ENCODE measurements around the gene PCDHA1. TPM values are rescaled to one million over a fixed set of nuclear protein-coding genes. Genes with fewer than 3 reads are reported as not detected.
A peak's percentile ranks its signal among the peaks of the same experiment; 100 is the strongest.
"Not testable (repeated sequence)": the region's sequence is repeated elsewhere in the genome, so short reads cannot be mapped to it uniquely, and the experiment has no call there.

PCDHA1 gene
- total RNA-seq, 2 experiments from 2014 or later = not detected

DNA sequence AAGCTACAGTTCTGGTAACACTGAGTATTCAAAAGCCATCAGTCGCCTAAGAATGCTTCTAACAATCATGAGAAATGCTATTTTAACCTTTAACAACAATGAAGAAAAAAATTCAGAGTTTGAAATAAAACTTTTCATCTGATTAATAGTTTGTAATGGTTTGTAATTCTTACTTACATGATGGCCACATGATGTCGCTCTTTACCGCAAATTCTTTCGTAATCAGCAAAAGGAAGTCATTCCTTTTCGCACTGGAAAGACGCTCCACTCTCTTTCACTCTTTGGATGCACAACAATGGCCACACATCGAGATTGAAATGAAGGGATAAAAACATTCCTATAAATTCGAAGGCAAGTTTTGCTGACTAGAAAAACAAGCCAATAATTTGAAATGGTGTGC lies 48.1 kb downstream of the PCDHA1 start, which contains the start of gene PCDHA7:
Gene PCDHA7 (plus strand): TSS at position 277 of the 400 bp plus-strand sequence. CDS start 115 bp downstream, at position 392.
- intact Hi-C loops (cut with micrococcal nuclease; ENCODE audit: unreplicated experiment) = no loop called here
- Histone ChIP-seq H3K79me2 (ENCODE audit: insufficient read depth, low read depth, low read length) (no peaks in the 10 kb centered on the region), H3K9me3 (ENCODE audit: low read length) (no peaks in the 10 kb centered on the region), H3K9me2 (ENCODE audit: insufficient read depth, low read length) (no peaks in the 10 kb centered on the region), H3K4me1 (ENCODE audit: insufficient read depth, low read length, poor library complexity, severe bottlenecking) (no peaks in the 10 kb centered on the region), H2AFZ (ENCODE audit: low read length) (no peak within 1 kb of the TSS), H3K36me3 (ENCODE audit: insufficient read depth, low read length) (no peaks in the 10 kb centered on the region), H3K4me2 (ENCODE audit: low read length) (no peak within 1 kb of the TSS), H3K4me3 (ENCODE audit: low read depth, low read length, poor library complexity, severe bottlenecking) (no peak within 1 kb of the TSS), H4K20me1 (ENCODE audit: insufficient read depth, low read length) (no peaks in the 10 kb centered on the region), H3K27ac (ENCODE audit: low read depth, low read length, poor library complexity, severe bottlenecking) (no peak within 1 kb of the TSS)
- ChIA-PET POLR2A (no interaction called here), CTCF (ENCODE audit: unreplicated experiment) (no interaction called here)
- BruUV-seq (replicated peaks) = no TSS peak
- DNase-seq (ENCODE audit: low spot score) = no peak
- TF ChIP-seq EZH2phosphoT487 (IDR thresholded peaks at IDR 0.05; ENCODE audit: borderline replicate concordance, low read depth, low read length) = no peak
- TF ChIP-seq, protein P1, sequence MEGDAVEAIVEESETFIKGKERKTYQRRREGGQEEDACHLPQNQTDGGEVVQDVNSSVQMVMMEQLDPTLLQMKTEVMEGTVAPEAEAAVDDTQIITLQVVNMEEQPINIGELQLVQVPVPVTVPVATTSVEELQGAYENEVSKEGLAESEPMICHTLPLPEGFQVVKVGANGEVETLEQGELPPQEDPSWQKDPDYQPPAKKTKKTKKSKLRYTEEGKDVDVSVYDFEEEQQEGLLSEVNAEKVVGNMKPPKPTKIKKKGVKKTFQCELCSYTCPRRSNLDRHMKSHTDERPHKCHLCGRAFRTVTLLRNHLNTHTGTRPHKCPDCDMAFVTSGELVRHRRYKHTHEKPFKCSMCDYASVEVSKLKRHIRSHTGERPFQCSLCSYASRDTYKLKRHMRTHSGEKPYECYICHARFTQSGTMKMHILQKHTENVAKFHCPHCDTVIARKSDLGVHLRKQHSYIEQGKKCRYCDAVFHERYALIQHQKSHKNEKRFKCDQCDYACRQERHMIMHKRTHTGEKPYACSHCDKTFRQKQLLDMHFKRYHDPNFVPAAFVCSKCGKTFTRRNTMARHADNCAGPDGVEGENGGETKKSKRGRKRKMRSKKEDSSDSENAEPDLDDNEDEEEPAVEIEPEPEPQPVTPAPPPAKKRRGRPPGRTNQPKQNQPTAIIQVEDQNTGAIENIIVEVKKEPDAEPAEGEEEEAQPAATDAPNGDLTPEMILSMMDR (conservative IDR thresholded peaks at IDR 0.05; ENCODE audit: low read length) = peak; percentile 62

DNA sequence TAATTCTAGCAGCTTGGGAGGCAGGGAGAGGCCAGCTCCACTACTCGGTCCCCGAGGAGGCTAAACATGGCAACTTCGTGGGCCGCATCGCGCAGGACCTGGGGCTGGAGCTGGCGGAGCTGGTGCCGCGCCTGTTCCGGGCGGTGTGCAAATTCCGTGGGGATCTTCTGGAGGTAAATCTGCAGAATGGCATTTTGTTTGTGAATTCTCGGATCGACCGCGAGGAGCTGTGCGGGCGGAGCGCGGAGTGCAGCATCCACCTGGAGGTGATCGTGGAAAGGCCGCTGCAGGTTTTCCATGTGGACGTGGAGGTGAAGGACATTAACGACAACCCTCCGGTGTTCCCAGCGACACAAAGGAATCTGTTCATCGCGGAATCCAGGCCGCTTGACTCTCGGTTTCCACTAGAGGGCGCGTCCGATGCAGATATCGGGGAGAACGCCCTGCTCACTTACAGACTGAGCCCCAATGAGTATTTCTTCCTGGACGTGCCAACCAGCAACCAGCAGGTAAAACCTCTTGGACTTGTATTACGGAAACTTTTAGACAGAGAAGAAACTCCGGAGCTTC lies 48.6 kb downstream of the PCDHA1 start:
- intact Hi-C loops (cut with micrococcal nuclease; ENCODE audit: unreplicated experiment) = not testable (repeated sequence)

DNA sequence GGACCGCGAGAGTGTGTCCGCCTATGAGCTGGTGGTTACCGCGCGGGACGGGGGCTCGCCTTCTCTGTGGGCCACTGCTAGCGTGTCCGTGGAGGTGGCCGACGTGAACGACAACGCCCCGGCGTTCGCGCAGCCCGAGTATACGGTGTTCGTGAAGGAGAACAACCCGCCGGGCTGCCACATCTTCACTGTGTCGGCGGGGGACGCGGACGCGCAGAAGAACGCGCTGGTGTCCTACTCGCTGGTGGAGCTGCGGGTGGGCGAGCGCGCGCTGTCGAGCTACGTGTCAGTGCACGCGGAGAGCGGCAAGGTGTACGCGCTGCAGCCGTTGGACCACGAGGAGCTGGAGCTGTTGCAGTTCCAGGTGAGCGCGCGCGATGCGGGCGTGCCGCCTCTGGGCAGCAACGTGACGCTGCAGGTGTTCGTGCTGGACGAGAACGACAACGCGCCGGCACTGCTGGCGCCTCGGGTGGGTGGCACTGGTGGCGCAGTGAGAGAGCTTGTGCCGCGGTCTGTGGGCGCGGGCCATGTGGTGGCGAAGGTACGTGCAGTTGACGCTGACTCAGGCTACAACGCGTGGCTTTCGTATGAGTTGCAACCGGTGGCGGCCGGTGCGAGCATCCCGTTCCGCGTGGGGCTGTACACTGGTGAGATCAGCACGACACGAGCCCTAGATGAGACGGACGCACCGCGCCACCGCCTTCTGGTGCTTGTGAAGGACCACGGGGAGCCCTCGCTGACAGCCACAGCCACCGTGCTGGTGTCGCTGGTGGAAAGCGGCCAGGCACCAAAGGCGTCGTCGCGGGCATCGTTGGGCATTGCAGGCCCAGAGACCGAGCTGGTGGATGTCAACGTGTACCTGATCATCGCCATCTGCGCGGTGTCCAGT lies 49.9 kb downstream of the PCDHA1 start:
- intact Hi-C loops (cut with micrococcal nuclease; ENCODE audit: unreplicated experiment) = no loop called here
- Histone ChIP-seq H3K79me2 (ENCODE audit: insufficient read depth, low read depth, low read length) (no peaks in the 10 kb centered on the region), H3K9me2 (ENCODE audit: insufficient read depth, low read length) (no peaks in the 10 kb centered on the region), H3K4me2 (ENCODE audit: low read length) (no peak overlapping the region), H4K20me1 (ENCODE audit: insufficient read depth, low read length) (no peaks in the 10 kb centered on the region), H3K4me3 (ENCODE audit: low read depth, low read length, poor library complexity, severe bottlenecking) (no peak overlapping the region), H3K9me3 (ENCODE audit: low read length) (no peaks in the 10 kb centered on the region), H2AFZ (ENCODE audit: low read length) (no peak overlapping the region), H3K27ac (ENCODE audit: low read depth, low read length, poor library complexity, severe bottlenecking) (no peak overlapping the region), H3K4me1 (ENCODE audit: insufficient read depth, low read length, poor library complexity, severe bottlenecking) (no peaks in the 10 kb centered on the region), H3K36me3 (ENCODE audit: insufficient read depth, low read length) (no peaks in the 10 kb centered on the region)
- BruUV-seq (replicated peaks) = no TSS peak
- TF ChIP-seq EZH2phosphoT487 (IDR thresholded peaks at IDR 0.05; ENCODE audit: borderline replicate concordance, low read depth, low read length) = no peak
- TF ChIP-seq, protein P1 (conservative IDR thresholded peaks at IDR 0.05; ENCODE audit: low read length) = no peak
- CTCF ChIA-PET (ENCODE audit: unreplicated experiment) = no interaction called here
- POLR2A ChIA-PET = no interaction called here
- no peak for DNase-seq (ENCODE audit: low spot score)

More for the DNA sequence above, 48.6 kb downstream of the PCDHA1 start:
- H3K4me2 ChIP-seq (ENCODE audit: low read length); H3K4me3 ChIP-seq (ENCODE audit: low read depth, low read length, poor library complexity, severe bottlenecking); H3K9me3 ChIP-seq (ENCODE audit: low read length); H3K4me1 ChIP-seq (ENCODE audit: insufficient read depth, low read length, poor library complexity, severe bottlenecking); H3K9me2 ChIP-seq (ENCODE audit: insufficient read depth, low read length); H3K36me3 ChIP-seq (ENCODE audit: insufficient read depth, low read length); DNase-seq (ENCODE audit: low spot score); H3K27ac ChIP-seq (ENCODE audit: low read depth, low read length, poor library complexity, severe bottlenecking); H2AFZ ChIP-seq (ENCODE audit: low read length); CTCF ChIA-PET (ENCODE audit: unreplicated experiment); POLR2A ChIA-PET; H4K20me1 ChIP-seq (ENCODE audit: insufficient read depth, low read length); H3K79me2 ChIP-seq (ENCODE audit: insufficient read depth, low read depth, low read length); BruUV-seq (replicated peaks): not testable (repeated sequence)
